Measurements from ENCODE around the gene RPP14.

Gene RPP14

GRCh38 chr3:58349792-58350626 is 44.0 kb downstream of the RPP14 start (continued):
- TF ChIP-seq ZNF138 (tag by site-specific recombination; IDR thresholded peaks at IDR 0.05; ENCODE audit: borderline replicate concordance) = no peak

GRCh38 chr3:58350627-58351013 is 44.6 kb downstream of the RPP14 start:
- CTCF ChIA-PET = interaction anchor here (0.7 to 1.3 kb wide), 3 partner anchors 24 to 218 kb away, joined by 3 to 4 read pairs (median 3); no protein-coding TSS in a partner anchor
- Histone ChIP-seq H3K36me3 (ENCODE audit: control insufficient read depth in 2 of 2, insufficient read depth in 1 of 2, low read length in 2 of 2) (peaks cover 0 to 3% of the 10 kb centered on the region in 2 experiments; a peak in 2 of 3 replicates), H3K9me3 (ENCODE audit: control insufficient read depth, insufficient read depth, low read depth, low read length) (no peaks in the 10 kb centered on the region), H3K27ac (ENCODE audit: extremely low read depth, low read depth, low read length) (no peak overlapping the region), H3K4me1 (ENCODE audit: control insufficient read depth, insufficient read depth, low read length) (0 out of 2 replicates have a peak, but pooled peaks cover 4% of the 10 kb centered on the region), H3K4me3 (ENCODE audit: low read depth, low read length) (no peak overlapping the region)
- TF ChIP-seq ZSCAN4 (tag by site-specific recombination; IDR thresholded peaks at IDR 0.05) (no peak), ZSCAN30 (tag by site-specific recombination; IDR thresholded peaks at IDR 0.05) (no peak), ZNF792 (tag by site-specific recombination; IDR thresholded peaks at IDR 0.05) (no peak), ZSCAN5A (tag by site-specific recombination; IDR thresholded peaks at IDR 0.05) (no peak), ZNF513 (tag by site-specific recombination; IDR thresholded peaks at IDR 0.05) (no peak), ZNF202 (tag by site-specific recombination; IDR thresholded peaks at IDR 0.05; ENCODE audit: borderline replicate concordance) (no peak), BCL6B (tag by site-specific recombination; IDR thresholded peaks at IDR 0.05) (no peak), REST (tag by site-specific recombination; IDR thresholded peaks at IDR 0.05) (no peak), KLF17 (tag by site-specific recombination; IDR thresholded peaks at IDR 0.05) (no peak)
- POLR2A ChIA-PET = interaction anchor here (1.9 kb wide), 1 partner anchor 18 kb away, joined by 5 read pairs; the partner anchor contains the start of gene PXK

All from HEK293 (cell line).